Stomach (tissue), 9 donors: ENCODE results near the gene AMN1. TPM values are rescaled to one million over a fixed set of nuclear protein-coding genes. Genes with fewer than 3 reads are reported as not detected.

Source experiments
- DNase-seq, 2 donors: peaks; one replicate each; pipeline versions ENCODE4 v3.0.0 to v3.0.0-alpha.2; 2013 to 2019
- H3K27ac ChIP-seq, 5 donors: fragments of 200-600 bp in 4 of 5; sonication (generic) in 4 of 5; one replicate each; pipeline ENCODE4 v1.5.1; 2013 to 2019; ENCODE audit warnings: mild to moderate bottlenecking in 1 of 5, moderate library complexity in 1 of 5
- H3K27me3 ChIP-seq, 3 donors: fragments of 200-600 bp; sonication (generic); one replicate each; pipeline ENCODE4 v1.5.1; 2017 to 2019; ENCODE audit warnings: mixed run types in 1 of 3
- H3K36me3 ChIP-seq, 4 donors: fragments of 200-600 bp; sonication (generic); 1 replicate in 3 of 4; 2 replicates in 1 of 4; pipeline ENCODE4 v1.5.1; 2016 to 2019
- H3K4me1 ChIP-seq, 4 donors: fragments of 200-600 bp; sonication (generic); one replicate each; pipeline ENCODE4 v1.5.1; 2016 to 2019
- H3K4me3 ChIP-seq, 4 donors: fragments of 200-600 bp; sonication (generic) in 3 of 4; one replicate each; pipeline ENCODE4 v1.5.1; 2016 to 2019; ENCODE audit warnings: mild to moderate bottlenecking in 1 of 4
- H3K9me3 ChIP-seq, 4 donors: fragments of 200-600 bp; sonication (generic); one replicate each; pipeline ENCODE4 v1.5.1; 2016 to 2019
- EP300 ChIP-seq: sonication (generic); formaldehyde crosslinking; IDR thresholded peaks from one replicate; pipeline ENCODE4 v1.6.1; 2017; ENCODE audit warnings: antibody characterized with exemption
- POLR2A ChIP-seq, 4 donors: fragments of 450-650 bp; IDR thresholded peaks; one replicate each; pipeline ENCODE4 v1.6.1; 2016; ENCODE audit warnings: antibody characterized with exemption in 4 of 4, control low read depth in 2 of 4, mild to moderate bottlenecking in 1 of 4, moderate library complexity in 1 of 4
- POLR2AphosphoS5 ChIP-seq, 3 donors: sonication (generic); formaldehyde crosslinking; IDR thresholded peaks; one replicate each; pipeline ENCODE4 v1.6.1; 2016; ENCODE audit warnings: antibody characterized with exemption in 3 of 3
- WGBS, 5 donors: extraction: QIAGEN DNeasy Blood & Tissue Kit in 3 of 5; methylation state at CpG; one replicate each; pipeline versions ENCODE4 v1.1.5 to v1.1.7; 2013 to 2018; 5-methylcytosine and 5-hydroxymethylcytosine counted together
- intact Hi-C: fragments of 100-400 bp; cut with DNase I; formaldehyde crosslinking; loops from one replicate; pipeline ENCODE4 v1.15.1; 2023; ENCODE audit warnings: low total_unique reads
- polyA plus RNA-seq, 3 donors: library from polyadenylated mRNA; stranded (reverse); fragments of 200-250 nt; gene quantifications; one replicate each; pipeline ENCODE4 v1.2.3, GENCODE V29; 2013
- total RNA-seq, 5 donors: library from RNA; depleted of rRNA; stranded (reverse); fragments of >200 nt; gene quantifications; one replicate each; pipeline versions ENCODE4 v1.1.0 to v1.2.3, GENCODE V29; 2014 to 2016
- TF ChIP-seq, protein P1 (sequence below), 7 experiments: fragments of 450-650 bp in 4 of 7; fragments of 200-600 bp in 3 of 7; sonication (generic) in 3 of 7; IDR thresholded peaks; one replicate each; pipeline ENCODE4 v1.5.1; 2016 to 2019; ENCODE audit warnings: antibody characterized with exemption in 7 of 7, control low read depth in 2 of 7, mild to moderate bottlenecking in 1 of 7
- donor health status: healthy with polysubstance abuse.
- donor health status: Bipolar disorder and iron deficiency.
- donor health status: healthy.

AMN1 gene
- total and polyA plus RNA-seq, 8 donors: 2.9 to 131 (median 11.2) TPM; not detected in 1

GRCh38 chr12:31633464-31633863 lies 95.4 kb downstream of the AMN1 start:
- H3K27ac ChIP-seq: no peak overlapping the region
- DNase-seq: no peak
- no peaks in the 10 kb centered on the region for H3K9me3 ChIP-seq
- intact Hi-C loops: no loop called here
- no peaks in the 10 kb centered on the region for H3K36me3 ChIP-seq
- TF ChIP-seq POLR2A (IDR thresholded peaks at IDR 0.05) (no peak), POLR2AphosphoS5 (IDR thresholded peaks at IDR 0.05) (no peak), EP300 (no peak)
- TF ChIP-seq, protein P1, sequence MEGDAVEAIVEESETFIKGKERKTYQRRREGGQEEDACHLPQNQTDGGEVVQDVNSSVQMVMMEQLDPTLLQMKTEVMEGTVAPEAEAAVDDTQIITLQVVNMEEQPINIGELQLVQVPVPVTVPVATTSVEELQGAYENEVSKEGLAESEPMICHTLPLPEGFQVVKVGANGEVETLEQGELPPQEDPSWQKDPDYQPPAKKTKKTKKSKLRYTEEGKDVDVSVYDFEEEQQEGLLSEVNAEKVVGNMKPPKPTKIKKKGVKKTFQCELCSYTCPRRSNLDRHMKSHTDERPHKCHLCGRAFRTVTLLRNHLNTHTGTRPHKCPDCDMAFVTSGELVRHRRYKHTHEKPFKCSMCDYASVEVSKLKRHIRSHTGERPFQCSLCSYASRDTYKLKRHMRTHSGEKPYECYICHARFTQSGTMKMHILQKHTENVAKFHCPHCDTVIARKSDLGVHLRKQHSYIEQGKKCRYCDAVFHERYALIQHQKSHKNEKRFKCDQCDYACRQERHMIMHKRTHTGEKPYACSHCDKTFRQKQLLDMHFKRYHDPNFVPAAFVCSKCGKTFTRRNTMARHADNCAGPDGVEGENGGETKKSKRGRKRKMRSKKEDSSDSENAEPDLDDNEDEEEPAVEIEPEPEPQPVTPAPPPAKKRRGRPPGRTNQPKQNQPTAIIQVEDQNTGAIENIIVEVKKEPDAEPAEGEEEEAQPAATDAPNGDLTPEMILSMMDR (IDR thresholded peaks at IDR 0.05): no peak
- 78 to 92% (median 87%) methylated on average over 4 of the region's 4 CpGs for WGBS, 5 donors
- H3K27me3 ChIP-seq: no peaks in the 10 kb centered on the region
- H3K4me3 ChIP-seq: no peak overlapping the region
- H3K4me1 ChIP-seq: peaks cover 0 to 14% (median 10%) of the 10 kb centered on the region in 4 donors

- no peaks in the 10 kb centered on the region for H3K27me3 ChIP-seq
- no peak overlapping the region for H3K27ac ChIP-seq
- DNase-seq: no peak
- no peaks in the 10 kb centered on the region for H3K9me3 ChIP-seq
- WGBS, 5 donors: 85 to 96% (median 92%) methylated on average over 12 of the region's 12 CpGs
- no peaks in the 10 kb centered on the region for H3K36me3 ChIP-seq
- H3K4me1 ChIP-seq: peaks cover 0 to 14% (median 10%) of the 10 kb centered on the region in 4 donors
- TF ChIP-seq EP300: no peak
- TF ChIP-seq POLR2A (IDR thresholded peaks at IDR 0.05): no peak
- TF ChIP-seq POLR2AphosphoS5 (IDR thresholded peaks at IDR 0.05): no peak
- TF ChIP-seq, protein P1 (IDR thresholded peaks at IDR 0.05): no peak
- intact Hi-C loops: no loop called here
- no peak overlapping the region for H3K4me3 ChIP-seq
Measured at GRCh38 chr12:31631809-31632208, 97.0 kb downstream of the AMN1 start.

DNA sequence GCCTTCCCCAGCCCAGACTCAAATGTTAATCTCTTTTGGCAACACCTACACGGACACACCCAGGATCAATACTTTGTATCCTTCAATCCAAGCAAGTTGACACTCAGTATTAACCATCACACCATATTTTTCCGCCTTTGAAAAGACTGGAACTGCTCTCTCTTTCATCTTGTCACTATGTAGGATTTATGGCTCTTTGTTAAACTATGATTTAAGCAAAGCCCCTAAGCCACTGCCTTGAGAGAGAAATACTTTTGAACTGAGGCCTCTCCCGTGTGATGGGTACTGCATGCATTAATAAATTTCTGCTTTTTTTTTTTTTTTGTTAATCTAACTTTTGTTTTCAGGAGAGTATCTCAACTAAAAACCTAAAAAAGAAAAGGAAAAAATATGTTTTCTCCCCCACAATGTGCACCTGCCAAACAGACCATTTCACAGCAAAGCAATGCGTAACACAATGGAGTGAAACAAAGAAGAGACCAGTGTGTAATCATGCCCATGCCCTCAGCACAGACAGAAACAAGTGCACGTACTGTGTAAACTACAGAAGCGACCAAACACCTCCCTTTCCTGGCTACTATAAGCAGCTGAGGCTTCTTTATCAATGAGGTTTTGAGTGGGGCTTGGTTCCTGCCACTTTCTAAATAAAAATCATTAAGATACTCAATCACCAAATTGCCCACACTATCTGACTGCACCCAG lies 97.6 kb downstream of the AMN1 start:
- Histone ChIP-seq H3K27me3 (no peaks in the 10 kb centered on the region), H3K4me1 (peaks cover 0 to 12% (median 9%) of the 10 kb centered on the region in 4 donors), H3K4me3 (no peak overlapping the region), H3K27ac (no peak overlapping the region), H3K36me3 (no peaks in the 10 kb centered on the region), H3K9me3 (no peaks in the 10 kb centered on the region)
- no peak for DNase-seq
- 83 to 91% (median 88%) methylated on average over 6 of the region's 6 CpGs for WGBS, 5 donors
- no peak for TF ChIP-seq POLR2A (IDR thresholded peaks at IDR 0.05)
- intact Hi-C loops: no loop called here

DNA sequence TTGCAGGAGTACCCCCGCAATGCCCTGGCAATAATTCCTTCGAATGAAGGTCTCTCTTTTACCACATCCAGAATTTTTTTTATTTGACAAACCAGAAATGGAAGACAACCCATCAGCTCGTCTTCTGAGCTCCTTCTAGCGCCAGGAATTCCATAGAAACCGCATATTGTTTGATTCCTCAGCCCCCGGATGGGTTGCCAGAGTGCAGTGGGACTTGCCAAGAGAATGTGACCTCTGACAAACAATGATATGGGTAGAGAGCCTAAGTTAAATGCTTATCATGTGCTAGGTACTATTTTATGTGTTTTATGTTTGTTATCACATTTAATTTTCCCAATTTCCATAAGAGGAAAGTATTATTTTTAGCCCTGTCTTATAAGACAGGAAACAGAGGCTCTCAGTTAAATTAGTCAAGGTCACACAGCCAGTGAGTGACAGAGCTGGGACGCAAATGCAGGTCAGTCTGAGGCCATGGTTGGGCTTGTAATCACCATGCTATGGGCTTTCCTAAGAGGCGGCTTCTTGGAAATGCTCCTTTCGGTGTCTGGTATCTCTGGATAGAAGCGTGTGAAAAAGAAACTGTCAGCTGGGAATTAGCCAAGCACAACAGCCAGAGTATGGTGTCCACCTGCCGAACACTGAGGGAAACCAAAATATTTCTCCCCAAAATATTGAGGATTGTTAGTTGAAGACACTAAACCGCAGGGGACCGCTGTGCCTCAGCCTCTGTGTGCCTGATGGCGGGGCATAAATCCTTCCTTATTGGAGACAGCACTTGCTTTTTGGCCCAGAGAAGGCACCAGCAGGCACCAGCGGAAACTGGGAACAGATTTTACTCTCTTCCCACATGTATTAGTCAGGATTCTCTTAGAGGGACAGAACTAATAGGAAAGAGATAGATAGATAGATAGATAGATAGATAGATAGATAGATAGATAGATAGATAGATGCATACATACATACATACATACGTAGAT lies 98.8 kb downstream of the AMN1 start:
- DNase-seq: peak; percentile 1 to 75
- TF ChIP-seq POLR2A (IDR thresholded peaks at IDR 0.05) (no peak), POLR2AphosphoS5 (IDR thresholded peaks at IDR 0.05) (peak in 1 of 3 donors; percentile 8)
- H3K9me3 ChIP-seq: no peaks in the 10 kb centered on the region
- H3K27ac ChIP-seq: no peak overlapping the region
- H3K4me1 ChIP-seq: peaks cover 0 to 12% (median 9%) of the 10 kb centered on the region in 4 donors
- intact Hi-C loops: no loop called here
- no peaks in the 10 kb centered on the region for H3K36me3 ChIP-seq
- H3K27me3 ChIP-seq: no peaks in the 10 kb centered on the region
- H3K4me3 ChIP-seq: no peak overlapping the region
- WGBS, 5 donors: 49 to 71% (median 50%) methylated on average over 16 of the region's 16 CpGs

- peaks cover 0 to 12% (median 9%) of the 10 kb centered on the region in 4 donors for H3K4me1 ChIP-seq
- peak in 1 of 2 donors; percentile 0 for DNase-seq
- H3K4me3 ChIP-seq: no peak overlapping the region
- no peak for TF ChIP-seq EP300
- no peak for TF ChIP-seq POLR2AphosphoS5 (IDR thresholded peaks at IDR 0.05)
- TF ChIP-seq POLR2A (IDR thresholded peaks at IDR 0.05): no peak
- TF ChIP-seq, protein P1 (IDR thresholded peaks at IDR 0.05): no peak
- H3K36me3 ChIP-seq: no peaks in the 10 kb centered on the region
- intact Hi-C loops: no loop called here
- no peak overlapping the region for H3K27ac ChIP-seq
- H3K27me3 ChIP-seq: no peaks in the 10 kb centered on the region
- no peaks in the 10 kb centered on the region for H3K9me3 ChIP-seq
- WGBS, 5 donors: 72 to 95% (median 88%) methylated on average over 5 of the region's 5 CpGs
Measured at GRCh38 chr12:31627456-31628054, 101.3 kb downstream of the AMN1 start.
